Glutamatergic neuron (in vitro differentiated cells): Measurements from ENCODE around the gene ARHGAP28. TPM values are rescaled to one million over a fixed set of nuclear protein-coding genes. Genes with fewer than 3 reads are reported as not detected.

ENCODE experiments used
- DNase-seq: peaks from one replicate; pipeline ENCODE4 v3.0.0; 2022
- H3K27ac Mint-ChIP-seq: one replicate; pipeline ENCODE4 v1.8.0; 2020; ENCODE audit warnings: mild to moderate bottlenecking, mixed read lengths, inconsistent platforms; ENCODE audit not compliant: unreplicated experiment
- H3K27me3 Mint-ChIP-seq: one replicate; pipeline ENCODE4 v1.8.0; 2020; ENCODE audit warnings: mild to moderate bottlenecking, moderate library complexity, mixed read lengths, inconsistent platforms; ENCODE audit not compliant: unreplicated experiment
- H3K36me3 Mint-ChIP-seq: one replicate; pipeline ENCODE4 v1.8.0; 2020; ENCODE audit warnings: mild to moderate bottlenecking, mixed read lengths, inconsistent platforms; ENCODE audit not compliant: unreplicated experiment
- H3K4me1 Mint-ChIP-seq: one replicate; pipeline ENCODE4 v1.8.0; 2020; ENCODE audit warnings: mild to moderate bottlenecking, low read depth, mixed read lengths, inconsistent platforms; ENCODE audit not compliant: unreplicated experiment
- H3K4me3 Mint-ChIP-seq: one replicate; pipeline ENCODE4 v1.8.0; 2020; ENCODE audit warnings: mild to moderate bottlenecking, mixed read lengths, inconsistent platforms; ENCODE audit not compliant: unreplicated experiment
- H3K9me3 Mint-ChIP-seq: one replicate; pipeline ENCODE4 v1.8.0; 2020; ENCODE audit warnings: mild to moderate bottlenecking, moderate library complexity, mixed read lengths, inconsistent platforms; ENCODE audit not compliant: unreplicated experiment
- CTCF ChIP-seq: fragments of 200-600 bp; sonication (generic); IDR thresholded peaks from one replicate; pipeline ENCODE4 v1.5.0; 2021; ENCODE audit not compliant: partially characterized antibody, unreplicated experiment
- total RNA-seq: library from RNA; stranded (reverse); fragmentation: NEBNext Ultra II Directional; extraction: Animal tissue kit (Norgen Biotek cat#: 25700); gene quantifications from one replicate; pipeline ENCODE4 v1.2.1, GENCODE V29; 2021; ENCODE audit not compliant: unreplicated experiment

The ARHGAP28 gene
- total RNA-seq, 1 donor from 2014 or later = 36.8 TPM

- H3K4me3 Mint-ChIP-seq = no peak overlapping the region
- peaks cover 4% of the 10 kb centered on the region for H3K9me3 Mint-ChIP-seq
- no peaks in the 10 kb centered on the region for H3K4me1 Mint-ChIP-seq
- no peak for TF ChIP-seq CTCF
- no peak overlapping the region for H3K27ac Mint-ChIP-seq
- DNase-seq = no peak
- no peaks in the 10 kb centered on the region for H3K27me3 Mint-ChIP-seq
- H3K36me3 Mint-ChIP-seq = peaks cover 21% of the 10 kb centered on the region
Measured at GRCh38 chr18:6850396-6850795, 120.9 kb downstream of the ARHGAP28 start.

DNA sequence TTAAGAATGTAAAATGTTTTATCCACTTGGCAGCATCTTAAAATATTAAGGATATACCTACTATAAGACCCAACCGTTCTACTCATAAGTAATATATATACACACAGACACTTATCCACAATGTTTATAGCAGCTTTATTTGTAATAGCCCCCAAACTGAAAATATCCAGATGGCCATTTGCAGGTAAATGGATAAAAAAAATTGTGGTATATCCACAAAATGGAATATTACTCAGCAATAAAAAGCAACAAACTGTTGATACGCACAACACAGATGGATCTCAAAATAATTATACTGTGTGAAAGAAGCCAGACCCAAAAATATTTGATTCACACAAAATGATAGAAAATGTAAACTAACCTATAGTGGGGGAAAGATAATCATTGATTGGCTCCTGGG lies 122.0 kb downstream of the ARHGAP28 start:
- Mint-ChIP-seq H3K4me3 (no peak overlapping the region), H3K9me3 (peaks cover 4% of the 10 kb centered on the region), H3K27ac (no peak overlapping the region), H3K27me3 (no peaks in the 10 kb centered on the region), H3K4me1 (no peaks in the 10 kb centered on the region), H3K36me3 (peaks cover 25% of the 10 kb centered on the region)
- no peak for DNase-seq
- no peak for TF ChIP-seq CTCF

GRCh38 chr18:6854811-6855210 lies 125.3 kb downstream of the ARHGAP28 start:
- Mint-ChIP-seq H3K36me3 (peaks cover 25% of the 10 kb centered on the region), H3K27ac (no peak overlapping the region), H3K4me3 (no peak overlapping the region), H3K9me3 (peaks cover 4% of the 10 kb centered on the region), H3K27me3 (peaks cover 1% of the 10 kb centered on the region), H3K4me1 (no peaks in the 10 kb centered on the region)
- TF ChIP-seq CTCF = no peak
- no peak for DNase-seq

DNA sequence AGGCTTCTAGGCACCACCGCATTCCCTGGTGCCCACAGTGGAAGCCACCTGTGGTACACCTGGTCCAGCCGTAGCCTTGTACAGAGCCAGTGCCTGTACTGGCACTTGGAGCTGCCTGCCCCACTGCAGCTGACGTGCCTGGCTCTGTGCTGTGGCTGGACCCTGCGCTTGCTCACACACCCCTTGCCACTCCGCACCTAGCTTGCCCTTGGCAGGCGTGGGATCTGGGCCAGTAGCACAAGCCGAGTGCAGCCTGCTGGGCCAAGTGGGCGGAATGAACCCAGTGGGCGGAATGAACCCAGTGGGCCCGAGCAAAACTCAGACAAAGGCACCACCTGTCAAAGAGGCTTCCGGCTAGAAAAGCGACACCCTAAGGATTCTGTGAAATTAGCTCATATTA lies 126.3 kb downstream of the ARHGAP28 start:
- Mint-ChIP-seq H3K27me3 (peaks cover 1% of the 10 kb centered on the region), H3K4me1 (no peaks in the 10 kb centered on the region), H3K4me3 (no peak overlapping the region), H3K27ac (no peak overlapping the region), H3K36me3 (peaks cover 25% of the 10 kb centered on the region), H3K9me3 (peaks cover 3% of the 10 kb centered on the region)
- DNase-seq = no peak
- no peak for TF ChIP-seq CTCF

DNA sequence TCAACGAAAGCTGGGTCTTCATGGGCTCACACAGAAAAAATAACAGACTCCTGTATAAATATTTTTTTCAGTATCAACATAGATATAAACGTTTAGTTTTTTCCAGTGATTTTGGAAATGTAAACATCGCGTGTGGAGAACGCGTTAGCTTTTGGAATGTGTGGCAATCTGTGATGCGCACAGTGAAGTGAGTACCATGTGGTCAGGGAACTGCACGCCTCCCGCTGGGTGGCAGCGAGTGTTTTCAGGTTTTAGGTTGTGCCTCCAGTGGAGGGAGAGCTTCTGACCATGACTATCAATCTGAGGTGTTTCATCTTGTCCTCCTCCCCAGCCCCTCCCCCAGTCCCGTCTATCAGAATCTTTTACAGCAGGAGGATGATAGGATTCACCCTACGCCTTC lies 127.8 kb downstream of the ARHGAP28 start:
- Mint-ChIP-seq H3K9me3 (peaks cover 3% of the 10 kb centered on the region), H3K4me1 (no peaks in the 10 kb centered on the region), H3K27me3 (peaks cover 1% of the 10 kb centered on the region), H3K4me3 (no peak overlapping the region), H3K27ac (no peak overlapping the region), H3K36me3 (peaks cover 16% of the 10 kb centered on the region)
- no peak for DNase-seq
- TF ChIP-seq CTCF = no peak
